HK-2 (cell line): ENCODE measurements around the gene HHAT.
A peak's percentile ranks its signal among the peaks of the same experiment; 100 is the strongest.

ENCODE experiments used
- DNase-seq: peaks from one replicate; pipeline ENCODE4 v3.0.0-alpha.2; 2018; ENCODE audit not compliant: unreplicated experiment

The HHAT gene

GRCh38 chr1:210711825-210712612 is 383.3 kb downstream of the HHAT start:
- DNase-seq, result no peak

GRCh38 chr1:210715072-210715471 is 386.4 kb downstream of the HHAT start:
- peak; percentile 22 for DNase-seq

GRCh38 chr1:210722410-210723081 is 393.8 kb downstream of the HHAT start:
- DNase-seq, result no peak

- DNase-seq, result no peak
These were observed 394.9 kb downstream of the HHAT start for GRCh38 chr1:210723646-210724045.

GRCh38 chr1:210724768-210725167 is 396.1 kb downstream of the HHAT start:
- DNase-seq, result no peak
